GM12874 (cell line): Measurements from ENCODE around the gene IQCC.

Experiments used
- CTCF ChIP-seq: IDR thresholded peaks from 2 replicates; pipeline ENCODE4 v1.5.1; 2011; ENCODE audit warnings: low read depth, mild to moderate bottlenecking, control low read depth, low read length, moderate library complexity; ENCODE audit not compliant: insufficient read depth

IQCC gene

DNA sequence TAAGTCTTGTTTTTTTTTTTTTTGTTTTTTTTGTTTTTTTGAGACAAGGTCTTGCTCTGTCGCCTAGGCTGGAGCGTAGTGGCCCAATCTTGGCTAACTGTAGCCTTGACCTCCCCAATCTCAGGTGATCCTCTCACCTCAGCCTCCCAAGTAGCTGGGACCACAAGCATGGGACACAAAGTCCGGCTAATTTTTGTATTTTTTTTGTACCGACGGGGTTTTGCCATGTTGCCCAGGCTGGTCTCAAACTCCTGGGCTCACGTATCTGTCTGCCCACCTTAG, 51.7 kb downstream of the IQCC start:
- no peak for TF ChIP-seq CTCF
